SJCRH30 (cell line): ENCODE data around the gene BMP10. TPM values are rescaled to one million over a fixed set of nuclear protein-coding genes. Genes with fewer than 3 reads are reported as not detected.
A peak's percentile ranks its signal among the peaks of the same experiment; 100 is the strongest.

Experiments
- DNase-seq, 2 experiments: peaks; one replicate each; pipeline ENCODE4 v3.0.0-alpha.2; 2015 to 2020
- H3K27ac ChIP-seq: fragments of 250-450 bp; sonication (Bioruptor Pico); 2 replicates; pipeline ENCODE4 v1.5.1; 2020; ENCODE audit warnings: mild to moderate bottlenecking, moderate library complexity
- H3K27me3 ChIP-seq: fragments of 250-450 bp; sonication (Bioruptor Pico); 2 replicates; pipeline ENCODE4 v1.5.1; 2020; ENCODE audit warnings: mild to moderate bottlenecking, moderate library complexity
- H3K36me3 ChIP-seq: fragments of 250-450 bp; sonication (Bioruptor Pico); 2 replicates; pipeline ENCODE4 v1.5.1; 2020; ENCODE audit warnings: mild to moderate bottlenecking, moderate library complexity
- H3K4me1 ChIP-seq: fragments of 250-450 bp; sonication (Bioruptor Pico); 2 replicates; pipeline ENCODE4 v1.5.1; 2020; ENCODE audit warnings: mild to moderate bottlenecking, moderate library complexity
- H3K4me3 ChIP-seq: fragments of 250-450 bp; sonication (Bioruptor Pico); 2 replicates; pipeline ENCODE4 v1.5.1; 2020; ENCODE audit warnings: mild to moderate bottlenecking, moderate library complexity
- H3K9me3 ChIP-seq: fragments of 250-450 bp; sonication (Bioruptor Pico); replicated peaks from 2 replicates; pipeline ENCODE4 v1.5.1; 2020; ENCODE audit warnings: mild to moderate bottlenecking, moderate library complexity
- total RNA-seq: library from RNA; depleted of rRNA; stranded (reverse); fragments of >200 nt; shearing (Covaris generic); gene quantifications from 2 replicates; pipeline ENCODE4 v1.2.3, GENCODE V29; 2014

Gene BMP10
- total RNA-seq, 1 experiment from 2014 or later: not detected

- no peak overlapping the region for H3K4me3 ChIP-seq
- no peaks in the 10 kb centered on the region for H3K27me3 ChIP-seq
- H3K27ac ChIP-seq: peak overlapping the region; percentile 9; the same call in 1 of the 2 replicates
- no peaks in the 10 kb centered on the region for H3K9me3 ChIP-seq
- no peaks in the 10 kb centered on the region for H3K36me3 ChIP-seq
- DNase-seq: no peak
- H3K4me1 ChIP-seq: peaks cover 28% of the 10 kb centered on the region
Observed at GRCh38 chr2:68878071-68878711, 7.0 kb upstream of the BMP10 start.

- DNase-seq: peak; percentile 33 to 54
- Histone ChIP-seq H3K4me1 (peaks cover 27% of the 10 kb centered on the region), H3K4me3 (no peak overlapping the region), H3K27me3 (no peaks in the 10 kb centered on the region), H3K27ac (no peak overlapping the region), H3K36me3 (no peaks in the 10 kb centered on the region), H3K9me3 (no peaks in the 10 kb centered on the region)
Observed at GRCh38 chr2:68877079-68877772, 6.0 kb upstream of the BMP10 start.

GRCh38 chr2:68870215-68870614, 982 bp downstream of the BMP10 start:
- Histone ChIP-seq H3K36me3 (no peaks in the 10 kb centered on the region), H3K9me3 (peaks cover 10% of the 10 kb centered on the region; the same call in 1 of the 2 replicates), H3K27me3 (no peaks in the 10 kb centered on the region), H3K27ac (no peak overlapping the region), H3K4me3 (no peak overlapping the region), H3K4me1 (no peaks in the 10 kb centered on the region)
- no peak for DNase-seq

GRCh38 chr2:68865108-68865507, 6.1 kb downstream of the BMP10 start:
- Histone ChIP-seq H3K9me3 (peaks cover 10% of the 10 kb centered on the region; the same call in 1 of the 2 replicates), H3K36me3 (no peaks in the 10 kb centered on the region), H3K27ac (no peak overlapping the region), H3K27me3 (no peaks in the 10 kb centered on the region), H3K4me1 (peaks cover 6% of the 10 kb centered on the region; the same call in 1 of the 2 replicates), H3K4me3 (no peak overlapping the region)
- DNase-seq: no peak

- H3K9me3 ChIP-seq: peaks cover 10% of the 10 kb centered on the region; the same call in 1 of the 2 replicates
- no peak for DNase-seq
- H3K27me3 ChIP-seq: no peaks in the 10 kb centered on the region
- H3K4me3 ChIP-seq: no peak overlapping the region
- peaks cover 6% of the 10 kb centered on the region; the same call in 1 of the 2 replicates for H3K4me1 ChIP-seq
- H3K27ac ChIP-seq: no peak overlapping the region
- no peaks in the 10 kb centered on the region for H3K36me3 ChIP-seq
Observed at GRCh38 chr2:68863996-68864395, 7.2 kb downstream of the BMP10 start.

GRCh38 chr2:68862889-68863288, 8.3 kb downstream of the BMP10 start:
- Histone ChIP-seq H3K4me3 (no peak overlapping the region), H3K9me3 (peaks cover 7% of the 10 kb centered on the region; the same call in 1 of the 2 replicates), H3K4me1 (peaks cover 6% of the 10 kb centered on the region; the same call in 1 of the 2 replicates), H3K27ac (no peak overlapping the region), H3K27me3 (no peaks in the 10 kb centered on the region), H3K36me3 (no peaks in the 10 kb centered on the region)
- no peak for DNase-seq

GRCh38 chr2:68861330-68861729, 9.9 kb downstream of the BMP10 start:
- H3K36me3 ChIP-seq: no peaks in the 10 kb centered on the region
- H3K9me3 ChIP-seq: no peaks in the 10 kb centered on the region
- no peak overlapping the region for H3K4me3 ChIP-seq
- H3K4me1 ChIP-seq: peaks cover 6% of the 10 kb centered on the region; the same call in 1 of the 2 replicates
- H3K27ac ChIP-seq: no peak overlapping the region
- DNase-seq: no peak
- H3K27me3 ChIP-seq: no peaks in the 10 kb centered on the region

- Histone ChIP-seq H3K4me3 (no peak overlapping the region), H3K36me3 (no peaks in the 10 kb centered on the region), H3K27ac (no peak overlapping the region), H3K9me3 (no peaks in the 10 kb centered on the region), H3K4me1 (peaks cover 6% of the 10 kb centered on the region; the same call in 1 of the 2 replicates), H3K27me3 (no peaks in the 10 kb centered on the region)
- DNase-seq: no peak
Observed at GRCh38 chr2:68860111-68860510, 11.1 kb downstream of the BMP10 start.

GRCh38 chr2:68857855-68858456, 13.2 kb downstream of the BMP10 start:
- no peak overlapping the region for H3K4me3 ChIP-seq
- no peaks in the 10 kb centered on the region for H3K36me3 ChIP-seq
- no peak overlapping the region for H3K27ac ChIP-seq
- no peaks in the 10 kb centered on the region for H3K27me3 ChIP-seq
- no peaks in the 10 kb centered on the region for H3K9me3 ChIP-seq
- H3K4me1 ChIP-seq: peaks cover 23% of the 10 kb centered on the region
- DNase-seq: no peak

GRCh38 chr2:68857202-68857845, 13.9 kb downstream of the BMP10 start:
- no peak for DNase-seq
- Histone ChIP-seq H3K4me3 (no peak overlapping the region), H3K27ac (no peak overlapping the region), H3K9me3 (no peaks in the 10 kb centered on the region), H3K36me3 (no peaks in the 10 kb centered on the region), H3K4me1 (peaks cover 29% of the 10 kb centered on the region), H3K27me3 (no peaks in the 10 kb centered on the region)

GRCh38 chr2:68855550-68855949, 15.6 kb downstream of the BMP10 start:
- H3K9me3 ChIP-seq: no peaks in the 10 kb centered on the region
- no peaks in the 10 kb centered on the region for H3K27me3 ChIP-seq
- H3K4me3 ChIP-seq: no peak overlapping the region
- H3K4me1 ChIP-seq: peaks cover 24% of the 10 kb centered on the region
- no peaks in the 10 kb centered on the region for H3K36me3 ChIP-seq
- no peak for DNase-seq
- no peak overlapping the region for H3K27ac ChIP-seq

GRCh38 chr2:68854476-68854875, 16.7 kb downstream of the BMP10 start:
- Histone ChIP-seq H3K9me3 (no peaks in the 10 kb centered on the region), H3K4me3 (no peak overlapping the region), H3K27me3 (no peaks in the 10 kb centered on the region), H3K4me1 (peaks cover 30% of the 10 kb centered on the region), H3K27ac (no peak overlapping the region), H3K36me3 (no peaks in the 10 kb centered on the region)
- no peak for DNase-seq

- Histone ChIP-seq H3K27ac (peak overlapping the region; percentile 59), H3K9me3 (no peaks in the 10 kb centered on the region), H3K4me3 (no peak overlapping the region), H3K27me3 (no peaks in the 10 kb centered on the region), H3K4me1 (peaks cover 30% of the 10 kb centered on the region), H3K36me3 (no peaks in the 10 kb centered on the region)
- DNase-seq: no peak
Observed at GRCh38 chr2:68853915-68854314, 17.3 kb downstream of the BMP10 start.

GRCh38 chr2:68853035-68853434, 18.2 kb downstream of the BMP10 start:
- peak; percentile 56 to 71 for DNase-seq

GRCh38 chr2:68850524-68850923, 20.7 kb downstream of the BMP10 start:
- no peak for DNase-seq
- H3K4me3 ChIP-seq: no peak overlapping the region
- no peaks in the 10 kb centered on the region for H3K9me3 ChIP-seq
- peaks cover 30% of the 10 kb centered on the region for H3K4me1 ChIP-seq
- no peak overlapping the region for H3K27ac ChIP-seq
- no peaks in the 10 kb centered on the region for H3K36me3 ChIP-seq
- no peaks in the 10 kb centered on the region for H3K27me3 ChIP-seq

More at GRCh38 chr2:68853035-68853434, 18.2 kb downstream of the BMP10 start:
- Histone ChIP-seq H3K27ac (peak overlapping the region; percentile 59), H3K4me1 (peaks cover 30% of the 10 kb centered on the region), H3K4me3 (no peak overlapping the region), H3K27me3 (no peaks in the 10 kb centered on the region), H3K9me3 (no peaks in the 10 kb centered on the region), H3K36me3 (no peaks in the 10 kb centered on the region)
